GM12865 (cell line): Measurements from ENCODE around the gene DPH1.

ENCODE experiments used
- DNase-seq: peaks from one replicate; pipeline ENCODE4 v3.0.0; 2010; ENCODE audit warnings: low read depth
- H3K4me3 ChIP-seq: 2 replicates; pipeline ENCODE4 v1.5.1; 2011; ENCODE audit warnings: mild to moderate bottlenecking, low read depth, low read length, control low read depth
- TF ChIP-seq, protein P1 (sequence below): IDR thresholded peaks from 2 replicates; pipeline ENCODE4 v1.5.1; 2011; ENCODE audit warnings: low read length, control low read depth, low read depth, inconsistent platforms; ENCODE audit not compliant: insufficient read depth; ENCODE audit errors: missing control alignments

DPH1 gene

DNA sequence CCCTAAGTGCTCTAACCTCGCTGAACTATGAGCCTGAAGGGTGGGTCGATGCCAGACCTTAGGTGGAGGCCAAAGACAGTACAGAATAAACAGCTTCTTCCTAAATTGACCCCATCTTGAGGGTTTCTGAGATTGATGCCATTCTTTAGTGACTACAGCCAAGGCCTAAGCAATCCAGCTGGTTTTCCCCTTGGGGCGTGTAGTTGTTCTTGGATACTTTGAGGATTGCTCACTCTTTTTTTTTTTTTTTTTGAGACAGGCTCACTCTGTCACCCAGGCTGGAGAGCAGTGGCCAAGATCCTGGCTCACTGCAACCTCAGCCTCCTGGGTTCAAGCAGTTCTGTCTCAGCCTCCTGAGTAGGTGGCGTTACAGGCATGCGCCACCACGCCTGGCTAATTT lies 13.8 kb downstream of the DPH1 start:
- TF ChIP-seq, protein P1, sequence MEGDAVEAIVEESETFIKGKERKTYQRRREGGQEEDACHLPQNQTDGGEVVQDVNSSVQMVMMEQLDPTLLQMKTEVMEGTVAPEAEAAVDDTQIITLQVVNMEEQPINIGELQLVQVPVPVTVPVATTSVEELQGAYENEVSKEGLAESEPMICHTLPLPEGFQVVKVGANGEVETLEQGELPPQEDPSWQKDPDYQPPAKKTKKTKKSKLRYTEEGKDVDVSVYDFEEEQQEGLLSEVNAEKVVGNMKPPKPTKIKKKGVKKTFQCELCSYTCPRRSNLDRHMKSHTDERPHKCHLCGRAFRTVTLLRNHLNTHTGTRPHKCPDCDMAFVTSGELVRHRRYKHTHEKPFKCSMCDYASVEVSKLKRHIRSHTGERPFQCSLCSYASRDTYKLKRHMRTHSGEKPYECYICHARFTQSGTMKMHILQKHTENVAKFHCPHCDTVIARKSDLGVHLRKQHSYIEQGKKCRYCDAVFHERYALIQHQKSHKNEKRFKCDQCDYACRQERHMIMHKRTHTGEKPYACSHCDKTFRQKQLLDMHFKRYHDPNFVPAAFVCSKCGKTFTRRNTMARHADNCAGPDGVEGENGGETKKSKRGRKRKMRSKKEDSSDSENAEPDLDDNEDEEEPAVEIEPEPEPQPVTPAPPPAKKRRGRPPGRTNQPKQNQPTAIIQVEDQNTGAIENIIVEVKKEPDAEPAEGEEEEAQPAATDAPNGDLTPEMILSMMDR, result no peak
- no peak for DNase-seq
- H3K4me3 ChIP-seq, result no peak overlapping the region

DNA sequence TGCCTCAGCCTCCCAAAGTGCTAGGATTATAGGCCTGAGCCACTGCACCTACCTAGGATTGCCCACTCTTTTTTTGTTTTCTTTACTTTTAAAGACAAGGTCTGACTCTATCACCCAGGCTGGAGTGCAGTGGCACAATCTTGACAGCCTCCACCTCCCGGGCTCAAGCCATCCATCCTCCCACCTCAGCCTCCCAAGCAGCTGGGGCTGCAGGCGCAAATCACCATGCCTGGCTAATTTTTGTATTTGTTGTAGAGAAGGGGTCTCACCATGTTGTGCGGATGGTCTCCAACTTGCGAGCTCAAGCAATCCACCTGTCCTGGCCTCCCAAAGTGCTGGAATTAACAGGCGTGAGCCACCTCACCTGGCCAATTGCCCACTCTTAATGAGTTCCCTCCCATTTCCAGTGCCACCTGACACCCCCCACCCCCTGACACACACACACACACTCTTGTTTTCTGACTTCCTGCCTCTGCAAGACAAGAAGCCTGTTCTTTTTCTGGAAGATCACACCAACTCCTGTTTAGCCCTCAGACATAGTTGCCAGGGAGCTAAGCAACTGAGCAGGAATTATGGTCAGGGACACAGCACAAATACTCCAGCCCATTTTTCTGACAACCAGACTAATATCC lies 14.4 kb downstream of the DPH1 start:
- DNase-seq, result no peak
- H3K4me3 ChIP-seq, result no peak overlapping the region
- TF ChIP-seq, protein P1, result no peak

DNA sequence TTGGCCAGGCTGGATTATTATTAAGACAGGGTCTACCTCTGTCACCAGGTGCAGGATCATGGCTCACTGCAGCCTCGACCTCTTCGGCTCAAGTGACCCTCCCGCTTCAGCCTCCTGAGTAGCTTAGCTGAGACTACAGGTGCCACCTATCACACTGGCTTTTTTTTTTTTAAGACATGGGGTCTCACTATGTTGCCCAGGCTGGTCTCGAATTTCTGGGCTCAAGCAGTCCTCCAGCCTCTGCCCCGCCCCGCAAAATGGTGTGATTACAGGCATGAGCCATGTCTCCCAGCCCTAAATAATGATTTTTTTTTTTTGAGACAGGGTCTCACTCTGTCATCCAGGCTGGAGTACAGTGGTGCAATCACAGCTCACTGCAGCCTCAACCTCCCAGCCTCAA lies 17.6 kb downstream of the DPH1 start:
- no peak overlapping the region for H3K4me3 ChIP-seq
- no peak for DNase-seq
- TF ChIP-seq, protein P1, result no peak

DNA sequence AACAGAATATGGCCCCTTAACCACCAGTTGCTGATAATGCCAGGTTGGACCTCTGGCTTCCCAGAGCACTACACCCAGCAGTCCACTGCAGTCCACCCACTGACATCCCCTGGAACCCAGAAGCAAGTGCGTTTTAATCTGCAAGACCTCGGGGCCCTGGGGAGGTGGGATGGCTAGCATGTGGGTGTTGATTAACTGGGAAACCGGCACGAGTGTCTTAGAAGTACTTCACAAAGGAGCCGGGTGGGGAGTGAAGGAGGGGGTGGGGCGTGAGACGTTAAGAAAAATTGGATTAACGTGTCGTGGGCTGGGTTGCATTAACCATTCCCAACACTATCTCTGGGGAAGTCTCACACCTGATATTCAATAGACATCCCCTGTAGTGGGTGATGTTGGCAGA lies 18.9 kb downstream of the DPH1 start:
- no peak for DNase-seq
- TF ChIP-seq, protein P1, result no peak
- no peak overlapping the region for H3K4me3 ChIP-seq

DNA sequence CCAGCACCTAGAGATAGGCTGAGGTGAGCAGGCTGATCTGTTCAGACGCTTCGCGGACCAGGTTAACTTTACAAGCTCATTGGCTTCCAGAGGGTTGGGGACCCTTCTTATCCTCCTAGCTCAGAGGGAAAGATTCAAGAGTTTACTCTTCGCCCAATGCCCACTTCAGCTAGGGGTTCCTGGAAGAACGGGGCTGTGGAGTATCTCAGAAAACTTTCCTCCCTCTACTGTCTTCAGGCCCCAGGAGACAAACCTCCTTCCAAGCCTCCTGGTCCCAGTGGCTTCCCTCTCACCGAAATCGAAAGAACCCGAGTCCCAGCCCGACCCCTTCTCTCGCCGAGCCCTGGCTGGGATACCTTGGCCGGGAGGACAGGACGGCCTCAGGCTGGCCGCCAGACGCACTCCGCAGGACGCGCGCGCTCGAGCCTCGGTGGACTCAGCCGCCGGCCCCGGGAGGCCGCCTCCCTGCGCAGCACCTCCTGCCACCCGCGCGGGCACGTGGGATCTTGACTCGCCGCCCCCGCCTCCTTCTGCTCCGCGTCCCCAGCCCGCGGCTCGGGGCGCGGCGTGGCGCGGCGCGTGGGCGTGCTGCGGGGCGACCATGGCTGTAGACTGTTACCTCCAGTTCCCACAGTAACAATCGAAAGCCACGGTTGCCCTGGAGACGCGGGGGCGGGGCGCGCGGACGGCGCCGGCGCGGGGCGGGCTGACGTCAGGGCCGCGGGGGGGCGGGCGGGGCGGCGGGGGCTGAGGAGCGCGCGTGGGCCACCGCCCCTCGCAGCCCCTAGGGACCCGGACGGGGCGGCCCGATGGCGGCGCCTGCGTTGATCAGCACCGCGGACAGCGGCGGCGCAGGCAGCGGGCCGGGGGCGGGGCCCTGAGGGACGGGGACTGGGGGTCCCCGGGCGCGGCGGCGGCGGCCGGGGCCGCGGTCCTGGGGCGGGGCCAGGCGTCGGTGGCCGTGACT lies 19.7 kb downstream of the DPH1 start:
- DNase-seq, result peak; percentile 89
- TF ChIP-seq, protein P1, result no peak
- peak overlapping the region; percentile 72 for H3K4me3 ChIP-seq

DNA sequence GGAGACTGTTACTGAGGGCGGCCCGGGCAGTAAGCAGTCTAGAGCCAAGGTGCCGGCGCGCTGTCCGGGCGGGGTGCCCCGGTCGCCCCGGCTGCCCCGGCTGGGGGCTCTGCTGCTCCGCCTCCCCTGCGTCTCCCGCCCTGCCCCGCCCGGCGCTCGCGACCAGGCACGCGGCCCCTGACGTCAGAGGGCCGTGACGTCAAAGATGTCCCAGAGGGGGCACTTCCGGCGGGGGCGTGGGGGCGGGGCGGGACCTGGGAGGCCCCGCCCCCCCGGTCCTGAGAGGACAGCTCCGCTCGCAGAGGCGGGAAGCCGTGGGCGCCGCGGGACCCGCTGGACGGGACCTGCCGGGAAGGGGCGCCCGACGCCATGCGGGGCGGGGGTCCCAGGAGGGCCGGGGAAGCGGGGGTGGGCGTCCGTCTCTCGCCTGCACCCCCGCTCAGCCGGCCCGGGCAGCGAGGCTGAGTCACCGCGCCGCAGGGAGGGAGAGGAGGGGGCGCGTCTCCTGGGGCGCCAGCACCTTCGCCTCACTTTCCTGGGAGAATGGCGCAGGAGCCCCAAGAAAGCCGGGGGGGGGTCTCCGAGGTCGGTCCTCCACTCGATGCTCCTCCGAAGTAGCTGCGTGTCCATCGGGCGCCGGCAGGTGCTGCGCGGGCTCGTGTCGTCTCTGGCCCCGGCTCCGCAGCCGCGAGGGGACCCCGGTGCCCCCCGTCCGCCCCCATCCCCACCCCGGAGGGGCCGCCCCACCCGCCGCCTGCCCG lies 20.5 kb downstream of the DPH1 start:
- H3K4me3 ChIP-seq, result peak overlapping the region; percentile 34
- peak; percentile 80 for DNase-seq
- TF ChIP-seq, protein P1, result no peak
